Mammary epithelial cell (primary cell): ENCODE data around the gene ZNF615.

Source experiments
- CTCF ChIP-seq, 2 donors: IDR thresholded peaks in 1 of 2; conservative IDR thresholded peaks in 1 of 2; 2 replicates each; pipeline ENCODE4 v1.5.1; 2011 to 2012; ENCODE audit warnings: inconsistent platforms in 2 of 2, low read length in 2 of 2, mild to moderate bottlenecking in 2 of 2, control low read depth in 1 of 2, low read depth in 1 of 2; ENCODE audit not compliant: insufficient read depth in 1 of 2; ENCODE audit errors: extremely low read depth in 1 of 2
- EZH2 ChIP-seq: IDR thresholded peaks from 2 replicates; pipeline ENCODE4 v1.6.1; 2012; ENCODE audit warnings: low read length, inconsistent platforms, borderline replicate concordance

GRCh38 chr19:51959791-51960190, 48.2 kb downstream of the ZNF615 start:
- TF ChIP-seq CTCF (conservative IDR thresholded peaks at IDR 0.05 in 1 of 2, IDR thresholded peaks at IDR 0.05 in 1 of 2; ENCODE audit: extremely low read depth in 1 of 2, insufficient read depth in 1 of 2, low read depth in 1 of 2, low read length in 2 of 2): no peak
- TF ChIP-seq EZH2: no peak
